Endothelial cell (in vitro differentiated cells): ENCODE results near the gene MFRP. TPM values are rescaled to one million over a fixed set of nuclear protein-coding genes. Genes with fewer than 3 reads are reported as not detected.
"Not testable (repeated sequence)": the region's sequence is repeated elsewhere in the genome, so short reads cannot be mapped to it uniquely, and the experiment has no call there.

ENCODE experiments used
- DNase-seq: peaks from one replicate; pipeline ENCODE4 v3.0.0; 2021; ENCODE audit warnings: low spot score
- H3K27ac Mint-ChIP-seq: one replicate; pipeline ENCODE4 v1.8.0; 2021; ENCODE audit warnings: mixed read lengths, inconsistent platforms; ENCODE audit not compliant: unreplicated experiment
- H3K27me3 Mint-ChIP-seq: one replicate; pipeline ENCODE4 v1.8.0; 2021; ENCODE audit warnings: mild to moderate bottlenecking, moderate library complexity, mixed read lengths, inconsistent platforms; ENCODE audit not compliant: unreplicated experiment
- H3K36me3 Mint-ChIP-seq: one replicate; pipeline ENCODE4 v1.8.0; 2021; ENCODE audit warnings: mild to moderate bottlenecking, low read depth, mixed read lengths, inconsistent platforms; ENCODE audit not compliant: unreplicated experiment
- H3K4me1 Mint-ChIP-seq: one replicate; pipeline ENCODE4 v1.8.0; 2021; ENCODE audit warnings: mild to moderate bottlenecking, mixed read lengths, inconsistent platforms; ENCODE audit not compliant: unreplicated experiment
- H3K4me3 Mint-ChIP-seq: one replicate; pipeline ENCODE4 v1.8.0; 2021; ENCODE audit warnings: mild to moderate bottlenecking, mixed read lengths, inconsistent platforms; ENCODE audit not compliant: unreplicated experiment
- H3K9me3 Mint-ChIP-seq: one replicate; pipeline ENCODE4 v1.8.0; 2021; ENCODE audit warnings: mixed read lengths, inconsistent platforms; ENCODE audit not compliant: unreplicated experiment
- long read RNA-seq: library from polyadenylated mRNA; unstranded; transcript quantifications from one replicate; pipeline ENCODE4 v2.0.0, GENCODE V29; 2020; ENCODE audit not compliant: unreplicated experiment
- total RNA-seq: library from RNA; stranded (reverse); fragmentation: NEBNext Ultra II Directional; extraction: Animal tissue kit (Norgen Biotek cat#: 25700); gene quantifications from one replicate; pipeline ENCODE4 v1.2.1, GENCODE V29; 2021; ENCODE audit not compliant: unreplicated experiment
- TF ChIP-seq, protein P1 (sequence below): fragments of 200-600 bp; sonication (generic); IDR thresholded peaks from one replicate; pipeline ENCODE4 v1.5.0; 2021; ENCODE audit warnings: antibody characterized with exemption; ENCODE audit not compliant: unreplicated experiment

The MFRP gene
- 0.13 TPM for total RNA-seq
- long read RNA-seq: 0 reads

DNA sequence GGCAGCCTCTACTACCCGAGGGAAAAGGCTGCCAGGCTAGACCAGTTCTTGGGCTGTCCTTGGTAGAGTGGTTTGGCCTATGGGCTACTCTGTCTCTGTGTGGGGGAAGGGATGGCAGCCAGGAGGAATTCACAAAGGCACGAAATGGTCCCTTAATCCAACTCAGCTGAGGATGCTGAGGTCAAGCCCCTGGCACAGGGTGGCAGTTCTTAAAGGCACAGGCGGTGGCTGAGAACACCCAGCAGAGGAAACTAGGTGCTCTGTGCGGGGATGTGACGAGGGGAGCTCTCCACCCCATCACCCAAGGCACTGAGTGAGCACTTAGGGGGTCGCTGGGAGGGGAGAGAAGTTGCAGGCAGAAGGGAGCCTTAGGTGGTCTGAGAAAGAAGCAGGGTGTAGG is at the start of gene MFRP:
Gene MFRP, minus strand, starts transcription at position 101 of the 400 bp plus-strand sequence. CDS start 192 bp downstream, outside the sequence.
- TF ChIP-seq, protein P1, sequence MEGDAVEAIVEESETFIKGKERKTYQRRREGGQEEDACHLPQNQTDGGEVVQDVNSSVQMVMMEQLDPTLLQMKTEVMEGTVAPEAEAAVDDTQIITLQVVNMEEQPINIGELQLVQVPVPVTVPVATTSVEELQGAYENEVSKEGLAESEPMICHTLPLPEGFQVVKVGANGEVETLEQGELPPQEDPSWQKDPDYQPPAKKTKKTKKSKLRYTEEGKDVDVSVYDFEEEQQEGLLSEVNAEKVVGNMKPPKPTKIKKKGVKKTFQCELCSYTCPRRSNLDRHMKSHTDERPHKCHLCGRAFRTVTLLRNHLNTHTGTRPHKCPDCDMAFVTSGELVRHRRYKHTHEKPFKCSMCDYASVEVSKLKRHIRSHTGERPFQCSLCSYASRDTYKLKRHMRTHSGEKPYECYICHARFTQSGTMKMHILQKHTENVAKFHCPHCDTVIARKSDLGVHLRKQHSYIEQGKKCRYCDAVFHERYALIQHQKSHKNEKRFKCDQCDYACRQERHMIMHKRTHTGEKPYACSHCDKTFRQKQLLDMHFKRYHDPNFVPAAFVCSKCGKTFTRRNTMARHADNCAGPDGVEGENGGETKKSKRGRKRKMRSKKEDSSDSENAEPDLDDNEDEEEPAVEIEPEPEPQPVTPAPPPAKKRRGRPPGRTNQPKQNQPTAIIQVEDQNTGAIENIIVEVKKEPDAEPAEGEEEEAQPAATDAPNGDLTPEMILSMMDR: no peak
- no peak within 1 kb of the TSS for H3K4me3 Mint-ChIP-seq
- DNase-seq: no peak
- no peaks in the 10 kb centered on the region for H3K36me3 Mint-ChIP-seq
- H3K27me3 Mint-ChIP-seq: peaks cover 14% of the 10 kb centered on the region
- H3K4me1 Mint-ChIP-seq: peaks cover 9% of the 10 kb centered on the region
- no peaks in the 10 kb centered on the region for H3K9me3 Mint-ChIP-seq
- H3K27ac Mint-ChIP-seq: no peak within 1 kb of the TSS

DNA sequence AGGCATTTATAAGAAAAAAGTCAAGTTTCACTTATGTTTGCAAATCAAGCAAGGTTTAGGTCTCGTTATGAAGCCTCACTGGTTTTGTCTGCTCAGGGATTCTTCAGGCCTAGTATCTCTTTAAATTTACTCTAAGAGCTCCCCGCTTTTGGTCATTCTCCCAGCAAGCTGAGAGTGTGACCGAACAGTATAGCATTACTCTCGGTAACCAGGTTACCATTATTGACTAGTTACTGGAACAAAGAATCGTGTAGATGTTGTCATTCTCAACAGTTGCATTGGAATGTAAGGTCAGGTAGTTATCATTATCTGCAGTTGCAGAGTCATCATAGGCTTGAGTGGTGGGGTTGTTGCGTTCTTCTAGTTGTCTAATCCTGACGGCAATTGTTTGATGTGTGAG is 44.8 kb upstream of the MFRP start:
- no peak overlapping the region for H3K27ac Mint-ChIP-seq

DNA sequence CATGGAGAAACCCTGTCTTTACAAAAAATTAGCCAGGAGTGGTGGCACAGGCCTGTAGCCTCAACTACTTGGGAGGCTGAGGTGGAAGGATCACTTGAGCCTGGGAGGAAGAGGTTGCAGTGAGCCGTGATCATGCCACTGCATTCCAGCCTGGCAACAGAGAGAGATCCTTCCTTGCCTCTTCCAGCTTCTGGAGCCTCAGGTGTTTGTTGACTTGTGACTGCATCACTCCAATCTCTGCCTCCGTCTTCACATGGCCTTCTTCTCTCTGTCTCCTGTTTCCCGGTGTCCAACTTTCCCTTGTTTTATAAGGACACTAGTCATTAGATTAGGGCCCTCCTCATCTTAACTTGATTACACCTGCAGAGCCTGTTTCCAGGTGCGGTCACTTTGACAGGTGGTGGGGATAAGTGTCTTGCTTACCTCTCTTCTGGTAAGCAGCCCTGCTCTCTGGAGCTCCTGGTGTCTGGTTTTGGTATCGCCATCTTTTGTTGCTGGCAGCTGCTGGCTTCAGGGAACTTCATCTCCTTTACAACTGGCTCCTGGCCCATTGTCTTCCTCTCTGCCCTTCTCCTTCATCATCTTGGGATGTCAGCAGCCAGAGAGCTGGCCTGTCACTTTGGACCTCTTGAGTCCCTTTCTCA is 43.2 kb upstream of the MFRP start:
- no peak overlapping the region for H3K4me3 Mint-ChIP-seq
- no peak overlapping the region for H3K27ac Mint-ChIP-seq
- no peaks in the 10 kb centered on the region for H3K9me3 Mint-ChIP-seq
- no peaks in the 10 kb centered on the region for H3K36me3 Mint-ChIP-seq
- peak; percentile 59 for DNase-seq
- no peaks in the 10 kb centered on the region for H3K4me1 Mint-ChIP-seq
- TF ChIP-seq, protein P1: peak; percentile 57
- H3K27me3 Mint-ChIP-seq: no peaks in the 10 kb centered on the region

More for the DNA sequence above, 44.8 kb upstream of the MFRP start:
- H3K9me3 Mint-ChIP-seq: no peaks in the 10 kb centered on the region
- H3K36me3 Mint-ChIP-seq: no peaks in the 10 kb centered on the region
- no peak for DNase-seq
- H3K4me3 Mint-ChIP-seq: no peak overlapping the region
- no peaks in the 10 kb centered on the region for H3K27me3 Mint-ChIP-seq
- no peaks in the 10 kb centered on the region for H3K4me1 Mint-ChIP-seq
- TF ChIP-seq, protein P1: no peak

DNA sequence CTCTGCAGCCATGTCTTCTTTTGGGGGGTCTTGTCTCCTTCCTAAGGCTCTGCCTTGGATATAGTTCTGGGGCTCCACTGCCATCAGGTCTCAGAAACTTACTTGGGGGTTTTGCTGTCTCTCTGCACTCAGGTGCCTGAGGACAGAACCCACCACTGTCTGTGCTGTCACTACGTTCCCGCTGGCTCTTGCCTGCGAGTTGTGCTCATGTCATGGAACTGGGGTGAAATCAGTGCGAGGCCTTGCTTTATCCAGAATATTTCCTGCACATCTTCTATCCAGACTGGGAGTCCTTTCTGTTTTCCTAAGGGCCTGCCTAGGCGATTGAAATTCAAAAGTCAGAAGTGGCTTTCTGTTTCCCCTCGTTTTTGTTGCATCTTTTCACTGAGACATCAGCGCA is 41.6 kb upstream of the MFRP start:
- DNase-seq: no peak
- Mint-ChIP-seq H3K4me1 (no peaks in the 10 kb centered on the region), H3K9me3 (no peaks in the 10 kb centered on the region), H3K27me3 (no peaks in the 10 kb centered on the region), H3K36me3 (no peaks in the 10 kb centered on the region), H3K4me3 (no peak overlapping the region), H3K27ac (no peak overlapping the region)
- TF ChIP-seq, protein P1: no peak

DNA sequence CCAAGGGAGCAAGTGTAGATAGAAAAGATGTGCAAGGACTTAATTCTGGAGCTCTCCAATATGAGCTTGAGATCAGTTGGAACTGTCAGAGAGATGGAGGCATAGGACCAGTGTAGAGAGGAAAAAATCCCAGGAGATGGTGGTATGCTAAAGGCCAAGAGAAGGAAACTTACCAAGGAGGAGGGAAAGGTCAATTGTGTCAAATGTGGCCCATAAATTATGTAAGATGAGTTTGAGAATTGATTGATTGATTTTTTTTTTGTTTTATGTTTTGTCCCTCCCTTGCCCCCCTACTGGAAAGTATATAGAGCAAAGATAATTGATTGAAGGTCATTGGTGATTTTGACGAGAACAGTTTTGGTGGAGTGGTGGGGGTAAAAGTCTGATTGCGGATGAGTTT is 37.8 kb upstream of the MFRP start:
- H3K27ac Mint-ChIP-seq: no peak overlapping the region
- peaks cover 3% of the 10 kb centered on the region for H3K4me1 Mint-ChIP-seq
- H3K9me3 Mint-ChIP-seq: no peaks in the 10 kb centered on the region
- TF ChIP-seq, protein P1: no peak
- H3K27me3 Mint-ChIP-seq: peaks cover 3% of the 10 kb centered on the region
- H3K36me3 Mint-ChIP-seq: no peaks in the 10 kb centered on the region
- DNase-seq: no peak
- H3K4me3 Mint-ChIP-seq: no peak overlapping the region

DNA sequence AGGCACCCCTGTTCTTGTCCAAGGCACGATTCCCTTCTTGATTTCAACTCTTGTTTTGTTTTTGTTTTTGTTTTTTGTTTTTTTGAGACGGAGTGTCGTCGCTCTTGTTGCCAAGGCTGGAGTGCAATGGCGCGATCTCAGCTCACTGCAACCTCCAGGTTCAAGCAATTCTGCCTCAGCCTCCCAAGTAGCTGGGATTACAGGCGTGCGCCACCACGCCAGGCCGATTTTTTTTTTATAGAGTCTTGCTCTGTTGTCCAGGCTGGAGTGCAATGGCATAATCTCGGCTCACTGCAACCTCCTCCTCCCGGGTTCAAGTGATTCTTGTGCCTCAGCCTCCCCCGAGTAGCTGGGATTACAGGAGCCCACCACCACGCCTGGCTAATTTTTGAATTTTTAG is 36.0 kb upstream of the MFRP start:
- not testable (repeated sequence) for H3K27ac Mint-ChIP-seq, DNase-seq, H3K9me3 Mint-ChIP-seq, H3K27me3 Mint-ChIP-seq, H3K36me3 Mint-ChIP-seq, H3K4me3 Mint-ChIP-seq
- H3K4me1 Mint-ChIP-seq: peaks cover 11% of the 10 kb centered on the region
